HUES64 (cell line): ENCODE measurements around the gene TMEM63C.
A peak's percentile ranks its signal among the peaks of the same experiment; 100 is the strongest.

ENCODE experiments used
- H3K27ac ChIP-seq: 2 replicates; pipeline ENCODE4 v1.7.0; 2013; ENCODE audit warnings: low read depth, low read length, inconsistent platforms
- H3K27me3 ChIP-seq: 2 replicates; pipeline ENCODE4 v1.6.1; 2013; ENCODE audit warnings: mild to moderate bottlenecking, low read length; ENCODE audit not compliant: insufficient read depth
- H3K36me3 ChIP-seq: 2 replicates; pipeline ENCODE4 v1.6.1; 2013; ENCODE audit warnings: mild to moderate bottlenecking, low read length; ENCODE audit not compliant: insufficient read depth
- H3K4me1 ChIP-seq: 2 replicates; pipeline ENCODE4 v1.6.1; 2013; ENCODE audit warnings: mild to moderate bottlenecking, low read length, moderate library complexity; ENCODE audit not compliant: insufficient read depth
- H3K4me3 ChIP-seq: 2 replicates; pipeline ENCODE4 v1.5.1; 2013; ENCODE audit warnings: mild to moderate bottlenecking, low read length, moderate library complexity
- H3K9ac ChIP-seq: 2 replicates; pipeline ENCODE4 v1.6.1; 2013; ENCODE audit warnings: mild to moderate bottlenecking, low read depth, low read length
- H3K9me3 ChIP-seq: 2 replicates; pipeline ENCODE4 v1.6.1; 2013; ENCODE audit warnings: low read depth, low read length; ENCODE audit not compliant: insufficient read depth
- WGBS: fragments of 150-250, 120-280 bp; methylation state at CpG from one replicate; pipeline ENCODE4 v1.1.7; 2013; ENCODE audit warnings: missing lambda C conversion rate; 5-methylcytosine and 5-hydroxymethylcytosine counted together

TMEM63C gene

DNA sequence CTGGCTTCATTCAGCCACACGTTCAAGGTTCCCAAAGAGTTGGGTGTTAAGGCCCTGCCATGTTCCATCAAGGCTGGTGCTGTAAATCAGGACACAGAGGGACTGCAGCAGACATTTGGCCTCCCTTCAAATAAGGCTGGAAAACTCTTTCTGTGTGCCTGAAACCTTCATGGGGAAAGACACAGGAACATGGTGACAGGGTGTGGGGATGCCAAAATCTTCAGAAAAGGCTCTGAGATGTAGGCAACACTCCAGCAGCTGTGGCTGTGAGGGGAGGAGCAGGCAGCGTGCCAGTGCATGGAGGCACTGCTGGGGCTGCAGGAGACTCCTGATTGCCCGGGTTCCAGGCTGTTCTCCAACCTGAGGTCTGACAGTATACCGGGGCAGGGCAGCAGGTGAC, 124.1 kb downstream of the TMEM63C start:
- Histone ChIP-seq H3K27me3 (no peaks in the 10 kb centered on the region), H3K27ac (no peak overlapping the region; the same call in 1 of the 2 replicates), H3K4me1 (peaks cover 25% of the 10 kb centered on the region), H3K36me3 (peaks cover 31% of the 10 kb centered on the region), H3K9me3 (no peaks in the 10 kb centered on the region), H3K4me3 (no peak overlapping the region), H3K9ac (no peak overlapping the region)
- 88% methylated on average over 4 of the region's 4 CpGs for WGBS

DNA sequence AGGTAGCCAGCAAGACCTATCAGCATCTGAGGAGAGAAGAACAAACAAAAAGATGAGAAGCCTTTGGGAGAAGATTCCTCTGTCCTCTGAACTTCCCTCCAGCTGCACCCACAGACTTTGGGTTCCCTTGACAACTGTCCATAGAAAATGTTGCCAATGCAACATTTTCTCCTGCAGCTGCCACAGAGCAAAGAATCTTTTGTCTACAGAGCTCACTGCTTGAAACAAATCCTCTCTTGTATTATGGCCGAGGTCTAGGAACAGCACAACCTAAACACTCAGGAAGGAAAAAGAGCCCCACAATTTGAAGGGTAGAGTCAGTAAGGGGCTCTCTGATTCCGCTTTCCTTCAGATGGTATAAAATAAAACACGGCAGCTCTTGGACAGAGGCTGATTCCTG, 124.8 kb downstream of the TMEM63C start:
- Histone ChIP-seq H3K4me3 (no peak overlapping the region), H3K9ac (peak overlapping the region; percentile 58; the same call in 1 of the 2 replicates), H3K27me3 (no peaks in the 10 kb centered on the region), H3K9me3 (no peaks in the 10 kb centered on the region), H3K36me3 (peaks cover 33% of the 10 kb centered on the region), H3K27ac (peak overlapping the region; percentile 56), H3K4me1 (peaks cover 25% of the 10 kb centered on the region)
- WGBS = 80% methylated on average over 3 of the region's 3 CpGs

DNA sequence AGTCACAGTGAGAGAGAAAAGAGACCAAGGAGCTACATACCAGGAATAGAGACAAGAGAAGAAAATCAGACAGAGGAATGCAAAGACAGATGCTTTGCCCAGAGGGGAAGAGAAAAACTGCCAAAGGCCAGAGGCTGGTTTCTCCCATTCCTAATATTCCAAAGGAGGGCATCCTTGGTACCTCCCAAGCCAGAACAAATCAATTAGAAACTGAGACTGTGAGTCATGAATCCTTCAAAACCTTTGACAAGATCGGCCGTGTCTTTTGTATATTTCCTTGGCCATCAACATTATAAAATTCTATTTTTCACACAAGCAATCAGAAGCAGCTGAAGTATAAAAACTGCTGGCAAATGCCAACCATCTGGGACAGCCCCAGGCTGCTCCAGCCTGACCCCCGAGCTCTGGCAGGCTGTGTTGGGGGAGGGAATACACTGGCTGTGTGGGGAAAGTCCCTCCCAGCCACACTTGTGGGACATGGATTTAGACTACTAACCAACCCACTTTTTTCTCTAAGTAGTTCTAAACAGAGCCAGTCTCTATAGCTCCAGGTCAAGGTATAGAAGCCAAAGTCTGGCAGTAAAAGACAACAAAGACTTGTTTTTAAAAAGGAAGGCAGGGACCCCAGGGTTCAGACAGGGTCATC, 125.4 kb downstream of the TMEM63C start:
- Histone ChIP-seq H3K27ac (peak overlapping the region; percentile 38), H3K36me3 (peaks cover 33% of the 10 kb centered on the region), H3K9me3 (no peaks in the 10 kb centered on the region), H3K4me1 (peaks cover 25% of the 10 kb centered on the region), H3K9ac (peak overlapping the region; percentile 58; the same call in 1 of the 2 replicates), H3K4me3 (no peak overlapping the region), H3K27me3 (no peaks in the 10 kb centered on the region)
- 69% methylated on average over 3 of the region's 3 CpGs for WGBS
